ENCODE results near the gene AGAP1.

AGAP1 gene

DNA sequence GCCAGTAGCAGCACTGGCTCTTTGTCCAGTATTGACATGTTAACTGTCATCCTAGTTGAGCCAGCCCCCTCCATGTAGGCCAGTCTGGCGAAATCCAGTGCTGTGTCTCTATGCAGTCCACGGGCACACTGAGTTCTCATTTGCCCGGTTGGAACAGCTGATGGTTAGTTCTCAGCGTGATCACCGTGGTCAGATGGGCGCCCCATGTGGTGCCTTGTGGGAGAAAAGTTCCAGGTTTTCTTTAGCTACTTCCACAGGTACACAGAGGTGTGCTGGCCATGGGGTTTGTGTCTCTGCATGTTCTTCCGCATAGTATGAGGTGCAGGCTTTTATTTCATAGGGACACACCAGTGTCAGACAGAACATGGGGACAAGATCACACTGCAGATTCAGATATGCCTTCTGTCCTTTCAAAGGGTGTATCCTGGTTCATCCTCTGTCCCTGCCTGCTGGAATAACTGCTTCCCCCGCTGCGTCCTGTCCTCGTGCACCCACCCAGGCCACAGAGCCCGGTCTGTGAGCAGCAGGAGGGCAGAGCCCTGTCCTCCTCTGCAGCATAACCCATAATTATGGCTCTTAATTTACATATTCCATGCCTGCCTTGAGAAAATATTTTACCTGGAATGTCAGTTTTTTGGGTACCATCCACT is 340.3 kb downstream of the AGAP1 start:
- DNase-seq = no peak

DNA sequence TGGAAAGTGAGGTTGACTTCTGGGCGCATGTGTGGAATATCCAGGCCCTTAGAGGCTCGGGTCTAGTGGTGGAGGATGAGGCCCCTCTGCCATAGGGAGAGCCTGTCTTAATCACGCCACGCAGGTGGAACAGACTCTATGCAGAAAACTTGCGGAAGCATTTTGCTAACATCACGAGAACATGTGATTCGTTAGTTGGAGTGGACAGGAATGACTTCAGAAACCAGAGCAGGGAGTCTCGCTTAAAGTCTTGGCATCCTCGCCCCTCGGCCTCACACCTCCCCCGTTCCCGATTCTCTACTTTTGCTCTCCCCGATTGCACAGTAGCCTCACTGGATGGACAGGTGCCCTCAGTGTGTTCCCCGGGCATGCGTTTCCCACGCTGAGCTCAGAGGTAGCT is 340.9 kb downstream of the AGAP1 start:
- DNase-seq = no peak

DNA sequence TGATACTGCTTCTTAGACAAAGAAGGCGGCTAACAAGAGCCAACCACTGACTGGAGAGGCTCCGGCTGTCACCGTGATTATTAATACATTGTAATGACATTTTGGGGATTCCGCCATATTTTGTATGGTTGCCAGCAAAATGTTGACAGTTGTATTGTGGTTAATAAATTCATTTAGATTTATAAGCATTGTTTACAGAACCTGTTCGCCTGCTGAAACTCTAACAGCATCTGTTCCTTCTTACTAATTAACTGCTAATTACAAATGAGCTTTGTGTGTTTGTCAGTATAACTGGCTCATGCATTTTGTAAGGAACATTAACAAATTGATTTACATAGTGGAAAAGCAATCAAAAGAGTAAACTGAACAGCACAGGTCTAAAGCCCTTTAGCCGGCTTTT is 342.0 kb downstream of the AGAP1 start:
- DNase-seq = no peak

DNA sequence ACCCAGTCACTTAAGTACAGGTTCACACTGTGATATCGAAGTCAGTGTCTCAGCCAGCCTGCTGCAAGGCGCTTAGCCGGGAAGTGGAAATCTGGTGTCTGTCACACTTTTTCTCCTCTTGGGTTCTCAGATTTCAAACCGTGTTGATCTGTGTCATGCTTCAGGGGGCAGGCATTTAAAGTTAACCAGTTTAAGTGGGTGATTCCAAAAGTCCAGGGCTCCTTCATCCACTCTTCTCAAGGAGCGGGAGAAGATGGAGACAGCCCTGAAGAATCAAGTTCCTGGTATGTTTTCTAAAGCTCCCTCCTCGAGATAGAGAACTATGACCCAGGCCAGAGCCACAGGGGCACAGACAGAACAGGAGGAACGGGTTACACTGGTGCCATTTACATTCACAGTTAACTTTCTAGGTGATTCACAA is 342.7 kb downstream of the AGAP1 start:
- no peak for DNase-seq

DNA sequence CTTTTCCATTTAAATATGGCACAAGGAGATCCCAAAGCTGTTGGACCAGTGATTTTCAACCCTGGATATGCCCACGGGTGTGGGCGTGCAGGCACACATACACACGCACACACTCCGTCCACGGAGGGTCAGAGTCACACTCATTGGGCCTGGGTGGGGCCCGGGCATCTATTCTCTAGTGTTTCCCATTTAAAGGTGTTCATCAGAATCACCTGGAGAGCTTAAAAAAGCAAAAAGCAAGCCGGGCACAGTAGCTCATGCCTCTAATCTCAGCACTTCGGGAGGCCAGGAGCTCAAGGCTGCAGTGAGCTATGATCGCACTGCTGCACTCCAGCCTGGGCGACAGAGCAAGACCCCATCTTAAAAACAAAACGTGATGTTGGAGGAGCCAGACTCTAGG is 345.4 kb downstream of the AGAP1 start:
- DNase-seq = no peak

DNA sequence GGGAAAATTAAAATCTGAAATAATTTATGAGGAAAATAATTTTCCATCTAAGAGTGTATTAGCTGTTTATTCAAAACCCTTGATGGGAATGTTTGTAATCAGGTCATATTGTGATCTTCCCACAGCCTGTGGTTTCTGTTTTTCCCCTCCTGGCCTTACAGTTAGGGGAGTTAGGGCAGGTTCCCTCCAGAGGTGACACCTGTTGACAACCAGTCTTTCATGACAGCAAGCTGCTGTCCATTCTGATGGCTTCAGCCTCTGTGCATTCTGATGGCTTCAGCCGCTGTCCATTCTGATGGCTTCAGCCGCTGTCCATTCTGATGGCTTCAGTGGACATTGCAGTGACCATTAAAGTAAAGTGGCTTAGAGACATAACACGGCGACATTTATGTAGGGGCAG is 346.1 kb downstream of the AGAP1 start:
- DNase-seq = no peak

DNA sequence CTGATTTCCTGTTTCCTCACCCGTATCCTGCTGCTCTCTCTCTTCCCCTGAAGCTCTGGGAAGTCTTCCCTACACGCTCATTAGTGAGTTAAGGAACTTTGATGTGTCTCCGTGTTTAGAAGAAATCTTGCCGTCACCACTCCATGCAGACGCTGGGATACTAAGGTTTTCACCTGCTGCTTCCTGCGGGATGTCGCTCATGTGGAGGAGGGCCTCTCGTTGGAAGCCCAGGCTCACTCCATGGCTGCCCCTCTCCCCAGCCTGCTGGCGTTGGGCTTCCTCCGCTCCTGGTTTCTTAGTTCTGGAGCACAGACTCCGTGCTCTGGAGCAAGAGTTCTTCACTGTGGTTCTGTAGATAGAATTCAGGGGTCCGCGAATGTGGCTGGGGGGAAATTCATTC is 348.0 kb downstream of the AGAP1 start:
- no peak for DNase-seq

DNA sequence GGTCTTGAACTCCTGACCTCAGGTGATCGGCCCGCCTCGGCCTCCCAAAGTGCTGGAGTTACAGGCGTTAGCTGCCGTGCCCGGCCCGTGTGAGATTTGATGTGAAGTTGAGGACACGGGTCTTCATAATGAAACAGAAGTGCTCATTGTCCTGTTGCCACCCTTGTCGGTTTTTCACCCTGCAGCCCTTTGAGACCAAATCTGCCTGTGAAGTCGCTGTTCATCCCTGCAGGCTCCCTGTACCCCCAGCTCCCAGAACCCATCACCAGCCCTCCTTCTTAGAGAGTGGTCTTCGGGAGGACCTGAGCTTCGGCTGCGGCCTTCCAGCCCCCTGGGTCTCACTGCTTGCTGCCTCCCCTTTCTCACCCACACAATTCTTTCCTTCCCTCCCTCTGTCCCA is 349.1 kb downstream of the AGAP1 start:
- DNase-seq = no peak

DNA sequence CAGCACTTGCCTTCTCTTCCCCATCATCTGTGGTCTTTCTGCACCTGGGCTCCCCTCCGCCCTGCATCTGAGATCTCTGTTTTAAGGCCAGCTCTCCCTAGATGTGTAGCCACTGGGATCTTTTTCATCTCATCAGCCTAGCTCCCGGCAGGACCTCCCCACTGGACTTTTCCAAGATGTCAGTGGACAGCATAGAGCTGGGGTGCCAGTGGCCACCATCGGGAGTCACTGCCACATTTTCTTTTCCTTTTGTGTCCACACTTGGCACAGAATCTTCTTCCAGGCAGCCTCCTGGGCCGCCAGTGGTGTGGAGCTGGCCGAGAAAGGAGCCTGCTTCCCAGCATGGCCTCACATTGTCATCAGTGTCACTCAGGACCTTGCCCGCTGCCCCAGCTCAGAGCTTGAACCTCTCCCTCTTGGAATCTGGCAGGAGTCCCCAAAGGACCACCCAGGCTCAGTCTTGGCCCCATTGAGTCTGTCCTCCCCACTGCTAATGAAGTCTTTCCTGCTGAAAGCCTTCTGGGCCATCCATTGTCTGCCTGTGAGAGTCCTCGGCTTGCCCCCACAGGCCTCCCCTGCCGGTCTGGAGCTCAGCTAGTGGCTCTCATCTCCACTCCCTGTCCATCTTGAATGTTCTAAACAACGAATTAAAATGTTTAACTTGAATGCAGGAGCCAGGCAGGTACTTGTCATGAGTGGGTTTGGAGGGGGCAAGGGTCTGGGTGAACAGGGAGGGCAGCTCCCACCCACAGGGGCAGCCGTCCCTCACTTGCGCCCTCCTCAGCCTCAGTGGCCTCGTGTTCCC is 349.9 kb downstream of the AGAP1 start:
- DNase-seq = no peak

DNA sequence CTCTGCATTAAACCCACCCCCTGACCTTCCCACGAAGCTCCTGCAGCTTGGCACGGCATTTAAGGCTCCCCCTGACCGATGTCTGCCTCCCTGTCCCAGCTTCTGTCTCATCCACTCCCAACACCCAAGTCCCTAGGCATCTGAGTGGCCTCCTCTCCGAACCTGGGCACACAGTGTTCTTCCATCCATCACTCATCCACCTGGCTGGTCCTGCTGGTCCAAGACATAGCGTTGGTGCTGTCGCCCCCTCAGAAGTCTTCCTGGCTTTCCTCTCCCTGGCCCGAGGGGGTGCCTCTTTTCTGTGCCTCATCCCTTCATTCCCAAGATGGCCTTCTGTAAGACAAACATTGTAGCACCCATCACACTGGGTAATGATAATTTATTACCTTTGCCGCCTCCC is 350.7 kb downstream of the AGAP1 start:
- DNase-seq = no peak

DNA sequence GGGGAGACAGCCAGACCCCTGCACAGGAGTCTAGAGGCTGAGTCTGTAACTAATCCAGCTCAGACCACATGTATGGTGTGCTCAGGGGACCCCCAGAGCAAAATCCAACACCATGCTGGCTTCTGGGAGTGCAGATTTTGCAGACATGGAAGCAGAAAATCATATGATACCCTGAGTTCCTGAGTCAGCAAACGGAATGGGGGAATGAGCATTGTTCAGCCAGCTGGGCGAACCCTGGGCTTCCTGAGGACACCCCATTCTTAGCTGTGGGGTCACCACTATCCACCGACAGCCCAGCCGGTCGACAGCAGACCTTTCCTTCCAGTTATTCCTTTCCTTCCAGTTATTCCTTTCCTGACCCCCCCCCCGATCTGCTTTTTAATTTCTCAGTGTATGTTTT is 351.4 kb downstream of the AGAP1 start:
- DNase-seq = no peak

DNA sequence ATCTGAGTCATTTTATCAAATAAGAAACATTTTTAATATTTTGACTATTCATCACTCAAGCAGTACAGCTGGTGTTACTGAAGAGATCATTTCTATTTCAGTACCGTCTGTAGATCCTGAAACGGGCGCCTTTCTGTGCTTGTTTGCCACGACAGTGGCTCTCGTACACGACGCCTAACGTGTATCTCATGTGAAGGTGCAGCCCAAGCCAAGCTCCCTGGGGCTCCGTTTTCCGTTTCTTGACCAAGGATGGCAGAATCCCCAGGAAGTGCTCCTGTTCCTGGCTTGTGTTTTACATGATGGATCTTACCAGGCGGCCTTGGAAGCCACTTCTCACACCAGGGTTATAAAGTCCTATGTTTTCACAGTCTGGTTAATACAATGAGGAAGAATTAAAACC is 353.7 kb downstream of the AGAP1 start:
- no peak for DNase-seq

DNA sequence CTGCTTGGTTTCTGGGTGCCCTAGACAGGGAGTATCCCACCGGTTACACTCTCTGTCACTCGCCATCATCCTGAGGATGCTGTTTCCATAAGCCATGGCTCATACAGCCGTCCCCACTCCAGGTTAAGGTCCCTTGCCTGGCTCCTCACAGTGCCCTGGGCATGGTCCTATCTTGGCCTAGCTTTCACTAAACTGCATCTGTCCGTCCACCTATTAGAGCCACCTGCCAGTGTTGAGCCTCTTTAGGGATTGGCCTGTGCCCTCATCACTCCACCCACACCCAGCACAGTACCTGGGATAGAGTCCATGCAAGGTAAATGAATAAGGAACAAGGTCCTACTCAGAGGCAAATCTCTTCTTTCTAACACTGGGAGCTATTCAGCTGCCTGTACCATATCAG is 354.2 kb downstream of the AGAP1 start:
- no peak for DNase-seq

DNA sequence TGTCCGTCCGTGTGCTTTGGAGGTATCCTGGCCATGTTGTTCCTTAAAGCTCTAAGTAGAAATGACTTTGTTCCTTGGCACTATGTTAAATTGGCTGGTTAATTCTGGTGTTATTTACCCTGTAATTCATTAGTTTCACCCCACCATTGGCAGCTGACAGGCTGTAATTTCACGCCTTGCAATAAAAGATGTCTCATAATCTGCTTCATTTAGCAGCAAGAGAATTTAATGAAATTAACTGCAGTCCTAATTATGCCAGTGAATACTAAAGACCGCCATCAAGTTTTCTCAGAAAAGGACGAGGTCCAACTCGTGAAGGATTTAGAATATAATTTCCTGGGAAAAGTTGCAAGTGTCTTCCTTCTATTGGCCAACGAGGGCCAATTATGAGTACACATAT is 355.1 kb downstream of the AGAP1 start:
- no peak for DNase-seq

DNA sequence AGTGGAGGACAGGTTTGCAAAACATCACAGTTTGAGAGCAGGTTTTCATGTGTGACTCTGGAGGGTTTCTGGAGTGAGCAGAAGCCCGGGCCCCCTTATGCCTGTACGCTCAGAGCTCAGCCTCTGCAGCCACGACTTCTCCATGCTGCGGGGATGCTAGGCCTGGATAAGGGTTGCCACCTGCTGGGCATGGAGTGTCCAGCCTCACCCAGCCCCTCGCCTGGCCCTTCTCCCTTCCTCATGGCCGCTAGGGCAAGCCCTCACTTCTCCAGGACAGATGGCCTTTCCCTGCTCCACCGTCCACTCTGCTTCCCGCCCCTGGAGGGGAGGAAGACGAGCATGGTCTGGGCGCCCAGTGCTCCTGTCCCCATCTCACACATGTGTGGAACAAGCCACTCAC is 355.6 kb downstream of the AGAP1 start:
- no peak for DNase-seq

DNA sequence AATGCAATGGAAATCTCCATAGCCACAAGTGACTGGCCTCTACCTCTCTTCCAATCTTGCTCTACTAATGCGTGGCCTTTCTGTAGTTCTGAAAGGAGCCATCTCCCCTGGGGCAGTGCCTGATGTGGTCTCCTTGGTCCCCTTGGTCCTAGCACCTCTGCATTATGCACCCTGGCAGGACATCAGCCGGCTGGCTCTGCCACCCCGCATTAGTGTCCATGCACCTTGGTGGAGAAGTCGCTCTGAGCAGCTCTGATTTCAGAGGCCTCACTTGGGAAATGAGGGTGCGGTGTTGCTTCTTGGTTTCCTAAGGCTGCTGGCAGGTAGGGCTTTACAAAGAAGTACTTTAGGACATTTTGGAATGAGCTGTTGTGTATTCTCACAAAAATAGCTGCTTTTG is 356.4 kb downstream of the AGAP1 start:
- no peak for DNase-seq

DNA sequence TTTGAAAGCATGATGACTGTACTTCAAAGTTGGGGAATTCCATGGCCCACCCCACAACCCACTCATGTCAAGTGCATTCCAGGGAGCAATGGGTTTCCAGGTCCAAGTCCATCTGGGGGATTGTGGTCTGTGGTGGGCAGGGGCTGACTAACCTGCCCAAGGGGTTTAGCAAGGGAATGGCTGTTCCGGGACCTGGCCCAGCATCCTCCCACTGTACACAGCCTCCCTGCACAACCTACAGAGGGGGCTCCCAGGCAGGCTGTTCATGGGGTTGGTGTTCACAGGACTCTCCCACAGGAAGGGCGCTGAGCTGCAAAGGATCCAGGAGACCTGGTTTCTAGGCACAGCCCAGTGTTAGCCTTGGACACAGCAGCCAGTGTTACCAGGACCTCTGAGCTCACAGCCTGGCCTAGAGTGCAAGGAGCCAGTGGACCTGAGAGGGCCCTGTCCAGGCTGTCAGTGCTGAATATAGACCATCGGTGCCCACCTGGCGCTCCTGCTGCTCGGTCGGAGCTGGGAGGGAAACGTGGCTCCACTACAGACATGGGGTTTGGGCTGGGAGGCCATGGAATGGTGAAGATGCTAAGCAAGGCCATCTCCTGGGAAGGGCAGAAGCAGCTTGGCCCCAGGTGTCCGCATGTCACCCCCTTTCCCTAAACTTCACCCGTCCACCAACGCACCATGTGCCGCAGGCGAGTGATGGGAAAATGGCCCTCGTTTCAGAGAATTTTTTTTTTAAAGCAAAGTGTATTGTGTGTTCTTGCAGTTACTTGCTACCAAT is 357.1 kb downstream of the AGAP1 start:
- no peak for DNase-seq

DNA sequence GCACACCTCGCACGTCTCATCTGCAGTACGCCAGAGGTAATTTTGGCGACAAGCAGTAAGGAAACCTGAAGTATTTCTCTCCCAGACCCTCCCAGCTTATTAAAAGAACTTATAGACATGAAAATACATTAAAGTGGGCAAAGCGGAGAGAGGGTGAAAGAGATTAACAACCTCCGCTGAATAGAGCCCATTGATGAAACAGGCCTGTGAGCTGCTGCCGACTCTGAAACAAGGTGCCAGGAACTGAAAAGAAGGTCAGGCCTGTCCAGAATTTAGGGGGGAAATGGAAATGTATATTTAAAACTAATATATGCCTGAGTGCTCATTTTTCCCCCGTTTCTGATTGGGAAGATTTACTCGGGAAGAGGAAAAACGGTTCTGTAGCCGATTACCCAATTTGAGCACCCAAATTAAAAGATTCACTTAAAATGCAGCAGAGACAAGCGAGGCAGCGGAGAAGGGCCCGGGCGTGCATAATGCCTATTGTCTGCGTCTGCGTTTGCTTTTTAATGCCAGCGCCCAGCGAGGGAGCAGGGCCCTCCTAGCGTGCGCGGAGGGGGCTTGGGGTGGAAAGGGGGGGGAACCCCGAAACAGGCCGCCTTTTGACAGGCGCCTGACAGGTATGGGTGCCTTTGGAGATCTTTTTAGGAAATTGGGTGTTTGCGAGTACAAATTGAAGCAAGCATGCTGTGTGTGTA is 358.1 kb downstream of the AGAP1 start:
- no peak for DNase-seq

DNA sequence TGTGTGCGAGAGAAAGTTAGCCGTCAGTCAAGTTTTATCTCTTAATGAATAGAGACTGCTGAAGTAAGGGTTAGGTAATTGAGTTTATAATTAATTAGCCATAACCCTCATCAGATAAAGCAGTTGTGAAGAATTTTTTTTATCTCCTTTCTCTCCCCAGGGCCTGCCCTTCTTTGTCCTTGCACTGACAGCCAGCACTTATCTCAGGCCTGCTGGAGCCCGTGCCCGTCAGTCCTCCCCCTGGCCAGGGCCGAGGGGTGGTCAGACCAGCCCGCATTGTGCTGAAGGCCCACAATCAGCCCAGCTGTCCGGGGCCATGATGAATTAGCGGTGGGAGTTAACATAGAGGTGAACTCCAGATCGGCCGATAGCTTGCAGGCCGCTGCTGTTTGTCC is 358.7 kb downstream of the AGAP1 start:
- DNase-seq = no peak

DNA sequence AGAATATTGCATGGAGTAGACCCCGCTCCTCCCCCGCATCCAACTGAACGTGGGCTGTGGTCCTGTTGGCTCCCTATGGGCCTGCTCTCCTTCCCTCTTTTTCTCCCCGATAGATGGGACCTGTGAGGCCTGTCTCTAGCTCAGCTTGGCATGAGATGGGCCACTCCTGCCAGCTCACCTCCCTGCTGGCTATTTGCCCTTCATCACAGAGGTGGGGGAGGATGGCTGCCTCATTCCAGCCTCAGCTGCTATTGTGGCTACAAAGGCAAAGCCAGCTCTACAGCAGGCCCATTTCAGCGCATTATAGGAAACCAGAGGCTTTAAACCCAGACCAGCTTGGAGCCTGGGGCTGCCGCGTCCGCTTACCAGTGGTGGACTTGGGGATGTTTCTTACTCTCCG is 360.4 kb downstream of the AGAP1 start:
- no peak for DNase-seq

DNA sequence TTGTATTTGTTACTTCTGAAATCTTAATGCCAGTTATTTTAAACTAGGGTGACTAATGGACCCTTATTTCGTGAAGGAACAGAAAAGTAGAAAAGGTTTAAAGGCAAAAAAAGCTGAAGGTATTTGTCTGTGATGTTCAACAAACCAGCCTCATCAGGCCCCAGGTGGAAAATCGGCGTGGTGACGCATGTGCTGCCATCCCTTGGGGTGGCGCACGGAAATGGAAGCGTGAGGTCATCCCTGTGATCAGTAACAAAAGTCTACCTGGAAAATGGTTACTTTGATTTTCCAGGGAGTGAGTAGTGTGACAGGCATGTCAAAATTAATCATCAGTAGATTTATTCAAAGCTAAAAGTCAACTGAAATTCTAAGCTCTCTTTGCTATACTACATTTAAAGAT is 361.2 kb downstream of the AGAP1 start:
- no peak for DNase-seq

DNA sequence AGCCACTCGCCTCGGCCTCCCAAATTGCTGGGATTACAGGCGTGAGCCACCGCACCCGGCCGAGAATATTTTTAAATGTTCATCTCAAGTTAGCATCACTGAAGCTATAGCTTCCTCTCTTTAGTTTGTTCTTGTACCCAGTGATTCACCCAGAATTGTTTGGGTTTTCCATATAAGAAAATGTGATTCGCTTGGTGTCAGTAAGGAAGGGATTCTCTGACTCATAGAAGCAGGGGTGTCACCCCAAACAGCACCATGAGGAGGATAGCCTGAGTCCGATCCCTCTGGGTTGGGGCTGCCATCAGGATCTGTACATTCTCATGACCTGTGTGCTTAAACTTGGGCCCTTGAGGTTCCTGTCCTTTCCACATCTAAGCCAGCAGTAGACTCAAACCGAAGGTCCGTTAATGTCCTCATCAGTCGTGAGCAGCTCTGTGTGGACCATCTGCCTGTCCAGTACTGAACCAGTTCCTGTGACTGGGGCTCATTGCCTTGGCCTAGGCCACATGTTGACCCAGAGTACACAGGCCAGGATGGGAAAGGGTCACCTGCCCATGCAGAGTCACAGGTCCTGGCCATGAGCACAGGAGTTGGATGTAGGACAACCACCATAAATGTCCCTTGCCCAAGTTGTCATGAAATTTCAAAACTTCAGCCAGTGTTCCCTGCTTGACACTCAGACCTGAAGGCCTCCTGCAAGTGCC is 362.5 kb downstream of the AGAP1 start:
- no peak for DNase-seq

DNA sequence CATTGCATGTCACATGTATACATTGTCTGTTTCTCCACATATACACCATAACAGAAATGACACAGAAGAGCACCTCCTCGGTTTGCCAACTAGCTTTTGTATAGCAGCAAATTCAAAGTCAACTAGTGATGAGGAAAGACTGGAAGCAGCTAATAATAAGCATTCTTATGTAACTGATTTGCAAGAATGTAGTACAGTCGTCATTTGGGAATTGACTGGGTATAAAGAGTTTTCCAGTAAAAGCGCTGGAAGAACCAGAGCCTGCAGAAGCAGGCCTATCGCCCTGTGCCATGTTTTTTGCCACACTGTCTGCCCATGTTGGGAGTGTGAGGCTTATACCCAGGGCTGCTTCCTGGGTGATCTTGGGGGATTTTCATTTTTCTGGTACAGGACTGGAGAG is 363.8 kb downstream of the AGAP1 start:
- no peak for DNase-seq
